ENCODE results near the gene PPP1R15B.

PPP1R15B gene

DNA sequence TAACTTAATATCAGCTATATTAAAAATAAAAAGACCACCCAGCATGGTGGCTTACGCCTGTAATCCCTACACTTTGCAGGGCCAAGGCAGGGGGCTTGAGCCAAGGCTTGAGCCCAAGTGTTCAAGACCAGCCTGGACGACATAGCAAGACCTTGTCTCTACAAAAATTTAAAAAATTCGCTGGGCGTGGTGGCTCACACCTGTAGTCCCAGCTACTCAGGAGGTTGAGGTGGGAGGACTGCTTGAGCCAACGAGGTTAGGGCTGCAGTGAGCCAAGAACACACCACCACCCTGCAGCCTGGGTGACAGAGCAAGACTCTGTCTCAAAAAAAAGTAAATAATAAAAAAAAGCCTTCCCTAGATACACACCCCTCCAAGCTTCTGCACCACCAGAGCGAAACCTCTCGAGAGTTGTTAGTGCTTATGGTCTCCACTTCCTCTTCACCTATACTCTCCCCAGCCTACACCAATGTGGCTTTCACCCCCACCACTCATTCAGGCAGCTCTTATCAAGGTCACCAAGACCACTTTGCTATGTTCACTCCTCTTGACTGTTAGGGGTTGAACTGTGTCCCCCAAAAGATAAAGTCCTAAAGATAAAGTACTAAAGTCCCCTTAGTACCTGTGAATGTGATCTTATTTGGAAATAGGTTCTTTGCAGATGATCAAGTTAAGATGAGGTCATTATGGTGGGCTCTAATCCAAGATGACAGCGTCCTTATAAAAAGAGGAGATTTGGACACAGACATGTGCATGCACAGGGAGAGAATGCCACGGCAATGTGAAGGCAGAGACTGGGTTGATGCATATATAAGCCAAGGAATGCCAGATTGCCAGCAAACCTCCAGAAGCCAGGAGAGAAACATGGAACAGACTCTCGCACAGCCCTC lies 6.8 kb upstream of the PPP1R15B start:
- DNase-seq, result no peak

DNA sequence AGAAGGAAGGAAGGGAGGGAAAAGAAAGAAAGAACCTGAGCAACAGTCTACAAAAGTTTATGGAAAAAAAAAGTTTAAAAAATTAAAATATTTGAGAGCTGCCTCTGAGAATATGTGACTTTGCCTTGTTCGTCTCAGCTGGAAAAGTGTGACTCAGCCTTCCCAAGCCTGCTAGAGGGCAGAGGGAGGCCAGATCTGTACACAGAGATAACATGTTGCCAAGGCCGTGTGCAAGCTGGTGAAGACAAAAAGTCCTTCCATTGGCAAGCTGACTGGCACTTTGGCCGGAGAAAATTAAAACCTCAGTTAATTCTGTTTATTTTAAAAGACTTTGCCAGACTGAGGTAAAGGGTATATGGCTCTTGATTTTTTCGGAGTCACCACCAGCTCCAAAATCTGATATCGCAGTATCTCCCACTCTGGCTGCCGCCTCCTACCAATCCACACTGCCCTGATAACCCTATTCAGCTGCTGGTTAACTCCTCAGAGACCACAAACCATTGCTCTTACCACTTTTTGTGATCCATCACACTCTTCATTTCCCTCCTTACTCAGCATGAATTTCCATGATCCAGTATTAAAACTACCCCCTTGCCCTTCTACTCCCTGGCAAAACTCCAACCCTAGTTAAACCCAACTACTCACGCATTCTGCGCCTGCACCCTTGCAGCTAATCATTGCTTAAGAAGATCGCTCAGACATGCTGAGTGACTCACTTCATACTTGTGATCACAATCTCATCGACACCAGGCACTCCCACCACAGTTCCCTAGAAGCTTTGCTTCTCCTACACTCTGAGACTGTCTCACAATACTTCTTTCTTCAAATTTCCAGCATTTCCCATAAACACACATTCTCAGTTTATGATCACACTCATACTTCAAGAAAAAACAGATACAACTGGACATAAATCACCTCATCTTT lies 5.7 kb upstream of the PPP1R15B start:
- DNase-seq, result no peak

DNA sequence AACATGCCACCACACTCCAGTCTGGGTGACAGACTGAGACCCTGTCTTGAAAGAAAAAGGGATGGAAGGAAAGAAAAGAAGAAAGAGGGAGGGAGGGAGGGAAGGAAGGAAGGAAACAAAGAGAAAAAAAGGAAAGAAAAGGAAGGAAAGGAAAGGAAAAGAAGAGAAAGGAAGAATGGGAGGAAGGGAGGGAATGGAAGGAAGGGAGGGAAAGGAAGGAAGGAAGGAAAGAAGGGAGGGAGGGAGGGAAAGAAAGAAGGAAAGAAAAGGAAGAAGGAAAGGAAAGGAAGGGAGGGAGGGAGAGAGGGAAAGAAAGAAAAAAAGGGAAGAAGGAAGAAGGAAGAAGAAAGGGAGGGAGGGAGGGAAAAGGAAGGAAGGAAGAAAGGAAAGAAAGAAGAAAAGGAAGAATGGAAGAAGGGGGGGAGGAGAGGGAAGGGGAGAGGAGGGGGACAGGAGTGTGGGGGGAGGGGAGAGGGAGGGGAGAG lies 5.0 kb upstream of the PPP1R15B start:
- no peak for DNase-seq

DNA sequence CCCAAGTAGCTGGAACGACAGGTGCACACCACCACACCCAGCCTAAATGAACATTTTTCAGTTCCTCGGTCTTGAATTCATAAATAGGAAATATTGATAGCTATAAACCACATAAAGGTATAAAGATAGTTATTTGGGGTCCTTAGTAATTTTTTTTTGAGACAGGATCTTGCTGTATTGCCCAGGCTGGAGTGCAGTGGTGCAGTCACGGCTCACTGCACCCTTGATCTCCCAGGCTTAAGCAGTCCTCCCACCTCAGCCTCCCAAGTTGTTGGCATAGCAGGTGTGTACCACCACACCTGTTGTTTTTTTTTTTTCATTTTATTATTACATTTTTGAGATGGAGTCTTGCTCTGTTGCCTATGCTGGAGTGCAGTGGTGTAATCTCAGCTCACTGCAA lies 3.7 kb upstream of the PPP1R15B start:
- no peak for DNase-seq

DNA sequence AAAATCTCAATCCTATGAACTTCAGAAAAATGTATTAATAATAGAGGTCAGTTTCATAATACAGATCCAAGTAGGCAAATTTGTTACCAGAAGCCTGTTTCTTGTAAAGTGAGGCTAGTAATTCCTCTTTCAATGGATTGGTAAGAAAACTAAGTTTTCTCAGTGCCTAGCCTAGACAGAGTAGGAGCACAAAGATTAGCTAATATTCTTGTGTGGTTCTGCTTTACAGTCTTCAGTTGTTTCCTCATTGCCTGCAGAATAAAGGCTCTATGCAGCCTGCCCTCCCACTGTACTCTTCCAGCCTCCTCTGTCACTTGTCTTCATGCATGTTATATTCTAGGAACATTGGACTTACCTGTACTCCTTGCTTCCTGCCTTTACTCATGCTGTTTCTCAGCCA lies 2.4 kb upstream of the PPP1R15B start:
- DNase-seq, result no peak

DNA sequence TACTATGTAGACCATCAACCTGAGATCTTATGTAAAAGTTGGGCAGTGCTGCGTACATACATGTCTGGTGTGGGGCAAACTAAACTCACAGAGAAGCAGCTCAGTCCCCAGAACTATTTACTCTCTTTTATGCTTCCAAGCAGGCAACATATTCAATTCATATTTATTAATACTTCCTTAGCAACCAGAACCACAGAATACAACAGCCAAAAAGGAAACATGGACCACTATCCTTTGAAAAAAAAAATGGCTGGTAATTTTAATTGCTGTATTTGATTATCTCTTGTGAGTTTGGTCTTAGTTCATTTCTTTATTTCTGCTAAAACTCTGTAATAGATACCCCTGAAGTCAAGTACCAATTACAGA lies 1.5 kb upstream of the PPP1R15B start:
- no peak for DNase-seq

DNA sequence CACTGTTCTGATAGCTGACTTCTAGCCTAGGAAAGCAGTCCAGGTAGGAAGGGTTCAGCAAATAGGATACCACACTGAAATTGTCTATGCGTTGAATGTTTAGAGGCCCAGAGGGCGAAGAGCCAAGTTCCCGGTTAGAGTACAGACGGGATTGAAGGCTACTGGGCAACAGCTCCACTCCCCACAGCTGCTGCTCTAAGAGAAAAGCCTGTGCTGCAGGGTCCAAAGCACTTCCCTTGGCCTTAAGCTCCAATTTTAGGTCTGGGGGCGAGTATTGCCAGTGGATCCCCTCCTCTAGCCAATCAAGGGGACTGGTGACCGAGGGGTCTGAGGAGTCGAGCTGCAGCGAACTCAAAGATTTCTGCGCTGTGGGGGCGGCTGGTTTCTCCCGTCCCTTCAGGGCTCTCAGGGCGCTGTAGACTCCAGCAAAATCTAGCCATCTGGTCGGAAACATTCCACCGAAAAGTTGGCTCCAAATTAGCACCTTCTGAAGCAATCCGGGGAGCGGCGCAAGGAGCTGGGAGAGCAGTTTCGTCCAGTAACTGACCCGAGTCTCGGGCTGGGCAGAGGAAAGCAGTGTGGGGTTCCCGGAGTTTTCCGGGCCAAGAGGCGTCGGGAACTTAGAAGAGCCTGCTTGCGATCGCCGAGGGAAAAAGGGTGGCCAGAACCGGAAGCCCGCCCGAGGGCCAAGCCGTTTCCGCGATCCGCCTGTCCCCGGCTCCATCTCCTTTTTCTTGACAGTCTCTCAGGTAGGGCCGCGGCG lies 748 bp downstream of the PPP1R15B start:
- no peak for DNase-seq

DNA sequence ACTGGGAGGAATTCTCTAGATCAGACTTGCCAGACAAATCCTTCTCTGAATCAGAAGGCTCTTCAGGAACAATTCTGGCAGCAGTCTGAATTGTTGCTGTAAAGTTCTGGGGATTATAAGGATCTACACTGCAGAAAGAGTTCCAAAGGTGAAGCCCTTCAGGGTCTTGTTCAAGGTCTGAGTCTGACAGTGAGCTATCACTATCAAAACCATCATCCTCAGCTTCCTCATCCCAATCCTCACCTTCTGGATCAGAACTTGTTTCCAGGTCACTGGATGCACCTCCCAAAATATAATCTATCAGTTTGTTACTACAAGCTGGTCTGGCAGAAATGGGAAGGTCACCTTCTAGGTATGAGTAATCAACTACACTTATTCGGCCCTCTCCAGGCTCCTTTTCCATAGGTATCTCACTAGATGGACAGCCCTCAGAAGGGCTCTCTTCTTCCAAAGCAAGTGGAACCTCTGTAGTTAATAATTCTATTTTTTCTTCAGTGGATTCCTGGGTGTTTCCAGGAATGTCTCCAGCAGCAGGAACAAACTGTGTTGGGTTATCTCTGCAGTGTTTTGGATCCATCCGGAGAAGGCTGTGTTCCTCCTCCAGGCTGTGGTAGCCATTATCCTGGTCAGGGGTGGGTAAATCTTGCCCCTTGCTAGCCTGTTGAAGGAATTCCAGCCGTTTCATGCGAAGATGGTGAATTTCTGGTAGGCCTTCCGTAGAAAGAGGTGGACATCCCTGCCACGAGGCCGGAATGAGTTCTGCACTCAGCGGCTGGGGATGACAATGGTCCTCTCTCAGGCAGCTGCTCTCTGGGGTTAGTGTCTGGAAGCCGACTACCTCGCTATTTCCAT lies 1.6 kb downstream of the PPP1R15B start:
- no peak for DNase-seq

DNA sequence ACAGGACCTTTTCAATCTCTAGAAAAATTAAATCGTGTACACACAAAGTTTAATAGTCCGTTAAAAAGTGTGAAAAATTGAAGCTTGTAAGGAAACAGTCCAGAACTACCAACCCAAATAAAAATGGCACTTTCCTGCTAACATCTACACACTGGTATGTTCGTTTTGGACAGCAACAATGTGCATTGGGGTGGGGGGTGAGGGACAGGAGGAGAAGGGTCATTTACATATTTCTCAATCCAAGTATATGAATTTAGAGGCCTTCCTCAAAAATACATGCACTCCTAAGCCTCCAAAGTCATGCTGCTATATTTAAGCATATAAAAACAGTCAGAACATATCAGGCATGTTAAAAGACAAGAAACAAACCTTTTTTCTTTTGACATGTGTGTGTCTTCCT lies 2.5 kb downstream of the PPP1R15B start:
- DNase-seq, result no peak

DNA sequence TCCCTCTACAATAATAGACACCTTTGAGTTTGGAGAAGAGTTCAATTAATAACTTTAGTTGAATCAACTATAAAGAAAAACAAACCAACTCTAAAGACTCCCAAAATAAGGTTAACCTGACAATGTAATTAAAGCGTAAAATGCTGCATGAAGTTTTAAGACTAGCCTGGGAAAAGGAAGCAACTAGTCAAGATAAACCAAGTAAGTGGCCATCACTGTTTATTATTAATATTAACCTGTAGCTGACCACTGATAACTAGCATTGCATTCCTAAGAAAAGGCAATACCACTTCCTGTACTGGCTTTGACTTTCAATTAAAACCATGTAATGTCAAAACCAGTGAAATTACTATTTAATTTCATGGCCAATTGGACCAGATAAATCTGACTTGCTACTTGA lies 3.0 kb downstream of the PPP1R15B start:
- no peak for DNase-seq

DNA sequence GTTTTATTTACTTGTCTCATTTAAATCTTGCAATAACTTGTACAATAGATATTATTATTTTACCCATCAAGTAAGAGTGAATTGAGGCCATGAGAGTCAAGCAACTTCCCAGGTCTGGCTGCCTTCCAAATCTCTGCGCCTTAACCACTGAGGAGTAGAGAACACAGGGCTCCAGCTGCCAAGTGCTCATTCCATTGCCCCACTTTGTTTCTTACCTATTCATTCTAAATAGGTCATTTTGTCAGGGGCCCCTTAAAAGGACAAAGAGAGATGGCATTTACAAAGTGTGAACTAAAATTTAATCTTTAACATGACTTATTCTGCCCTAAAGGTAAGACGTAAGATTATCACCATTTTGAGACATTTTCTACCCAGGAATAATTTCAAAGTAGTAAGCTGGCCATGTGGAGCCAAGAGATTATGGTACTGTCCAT lies 3.5 kb downstream of the PPP1R15B start:
- DNase-seq, result no peak

DNA sequence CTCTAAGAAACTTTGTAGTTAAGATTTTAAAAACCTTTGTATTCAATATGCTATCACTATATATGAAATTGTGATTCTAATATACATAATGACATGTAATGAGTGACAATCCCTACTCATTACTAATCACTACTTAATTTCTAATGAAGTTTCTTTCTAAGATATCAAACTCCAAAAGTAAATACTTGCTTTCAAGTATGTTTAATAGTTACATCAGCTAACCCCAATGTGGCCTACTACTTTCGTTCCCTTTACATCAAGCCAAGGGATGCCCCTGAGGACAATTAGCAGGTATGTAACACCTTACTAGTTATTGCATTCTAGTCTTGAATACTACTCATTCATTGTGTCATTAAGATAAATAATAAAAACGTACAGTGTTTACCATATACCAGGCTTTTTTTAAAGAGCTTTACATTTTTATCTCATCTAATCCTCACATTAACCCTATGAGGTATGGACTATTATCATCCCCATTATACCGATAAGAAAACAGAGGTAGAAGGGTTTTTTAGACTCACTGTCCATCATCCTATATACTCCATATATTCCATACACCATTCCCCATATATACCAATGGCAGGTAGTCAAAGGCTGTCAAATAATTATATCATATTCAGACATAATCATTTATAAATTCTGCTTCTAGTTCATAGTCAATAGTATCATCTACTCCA lies 4.2 kb downstream of the PPP1R15B start:
- DNase-seq, result no peak

DNA sequence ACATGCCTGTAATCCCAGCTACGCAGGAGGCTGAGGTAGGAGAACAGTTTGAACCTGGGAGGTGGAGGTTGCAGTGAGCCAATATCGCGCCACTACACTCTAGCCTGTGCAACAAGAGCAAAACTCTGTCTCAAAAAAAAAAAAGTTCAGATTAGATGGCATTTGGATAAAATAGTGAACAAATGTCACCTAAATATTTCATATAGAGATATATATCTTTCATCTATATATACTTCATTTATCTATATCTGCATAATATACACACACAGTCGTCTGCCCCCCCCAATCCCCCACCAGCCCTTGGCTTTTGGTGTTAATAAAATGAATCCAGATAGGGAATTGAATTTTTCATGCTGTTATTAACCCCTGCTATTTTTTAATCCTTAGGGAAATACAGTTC lies 5.0 kb downstream of the PPP1R15B start:
- no peak for DNase-seq

DNA sequence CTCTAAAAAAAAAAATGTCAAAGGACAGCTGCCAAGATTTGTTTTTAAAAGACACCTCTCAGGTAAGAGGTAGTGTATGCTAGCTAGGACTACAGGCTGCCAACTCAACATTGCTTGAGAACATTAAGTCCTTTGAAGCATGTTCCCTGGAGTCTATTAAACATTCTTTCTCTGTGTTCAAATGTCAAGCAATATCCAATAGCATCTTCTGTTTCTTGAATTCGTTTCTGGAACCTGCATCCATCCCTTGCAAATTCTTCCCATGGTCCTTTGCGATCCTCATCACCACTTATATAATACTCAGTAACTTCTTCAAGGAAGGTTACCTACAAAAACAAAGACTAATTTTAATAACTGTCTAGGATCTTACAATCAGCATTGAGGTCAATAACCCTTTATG lies 5.6 kb downstream of the PPP1R15B start:
- DNase-seq, result no peak

DNA sequence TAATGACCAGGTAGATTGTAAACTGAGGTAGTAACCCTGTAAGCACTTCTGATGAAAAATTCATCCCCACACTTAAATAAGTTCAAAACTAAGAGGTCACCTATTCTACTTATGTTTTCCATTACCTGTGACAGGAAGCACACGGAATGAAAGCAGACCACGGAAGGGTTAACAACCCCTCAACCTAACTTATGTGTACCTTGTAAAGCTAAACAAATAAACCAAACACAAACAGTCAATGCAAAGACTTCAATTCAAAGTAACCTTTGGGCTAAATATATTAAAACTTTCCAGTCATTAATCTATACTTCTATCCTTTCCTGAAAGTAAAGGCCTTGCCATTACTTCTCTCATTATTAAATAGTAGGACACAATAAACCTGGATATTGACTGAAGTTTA lies 7.0 kb downstream of the PPP1R15B start:
- no peak for DNase-seq

DNA sequence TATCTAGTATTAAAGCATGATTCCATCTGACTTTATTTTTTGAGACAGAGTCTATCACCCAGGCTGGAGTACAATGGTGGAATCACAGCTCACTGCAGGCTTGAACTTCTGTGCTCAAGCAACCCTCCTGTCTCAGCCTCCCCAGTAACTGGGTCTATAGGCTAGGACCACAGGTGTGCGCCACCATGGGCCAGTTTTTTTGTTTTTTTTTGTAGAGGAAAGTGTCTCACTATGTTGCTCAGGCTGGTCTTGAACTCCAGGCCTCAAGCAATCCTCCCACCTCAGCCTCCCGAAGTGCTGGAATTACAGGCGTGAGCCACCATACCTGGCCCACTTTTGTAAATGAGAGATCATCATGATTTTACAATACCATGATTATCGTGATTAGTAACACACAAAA lies 9.2 kb downstream of the PPP1R15B start:
- DNase-seq, result no peak

DNA sequence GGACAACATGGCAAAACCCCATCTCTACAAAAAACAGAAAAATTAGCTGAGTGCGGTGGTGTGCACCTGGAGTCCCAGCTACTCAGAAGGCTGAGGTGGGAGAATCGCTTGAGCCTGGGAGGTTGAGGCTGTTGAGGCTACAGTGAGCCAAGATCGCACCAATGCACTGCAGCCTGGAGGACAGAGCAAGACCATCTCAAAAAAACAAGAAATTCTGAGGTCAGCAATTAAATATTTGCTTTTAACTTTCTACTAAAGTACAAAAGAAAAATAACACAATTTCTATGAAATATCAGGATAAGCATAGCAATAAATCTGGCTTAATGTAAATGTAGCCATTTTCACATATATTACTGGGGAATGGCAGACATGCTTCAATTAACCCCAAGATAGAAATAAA lies 9.9 kb downstream of the PPP1R15B start:
- no peak for DNase-seq

DNA sequence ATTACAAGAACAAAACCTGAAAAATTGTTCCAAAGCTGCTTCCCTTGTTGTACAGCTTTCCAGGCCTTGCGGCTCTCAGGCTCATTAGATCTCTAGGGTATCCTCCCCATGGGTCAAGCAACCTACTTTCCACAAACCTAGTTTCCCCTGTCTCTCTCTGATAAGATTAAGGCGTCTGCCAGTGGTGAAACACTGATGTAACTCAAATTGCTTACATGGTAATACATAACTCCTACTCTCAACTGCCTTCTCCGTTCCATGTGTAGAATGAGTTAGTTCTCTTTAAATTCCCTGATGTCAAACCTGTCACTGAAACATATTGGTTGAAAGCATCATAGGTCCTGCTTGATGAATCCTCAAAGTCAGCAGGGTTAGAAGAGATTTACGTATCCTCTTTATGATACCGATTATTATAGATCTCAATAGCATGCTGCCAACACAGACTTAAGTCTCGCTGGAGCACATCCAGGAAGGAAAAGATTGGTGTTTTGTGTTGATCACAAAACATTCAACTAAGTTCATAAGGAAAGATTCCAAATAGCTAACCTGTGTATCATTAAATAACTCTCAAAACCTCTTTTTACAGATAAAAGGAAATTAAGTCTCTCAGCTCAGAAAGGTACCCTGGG lies 10.6 kb downstream of the PPP1R15B start:
- DNase-seq, result no peak

DNA sequence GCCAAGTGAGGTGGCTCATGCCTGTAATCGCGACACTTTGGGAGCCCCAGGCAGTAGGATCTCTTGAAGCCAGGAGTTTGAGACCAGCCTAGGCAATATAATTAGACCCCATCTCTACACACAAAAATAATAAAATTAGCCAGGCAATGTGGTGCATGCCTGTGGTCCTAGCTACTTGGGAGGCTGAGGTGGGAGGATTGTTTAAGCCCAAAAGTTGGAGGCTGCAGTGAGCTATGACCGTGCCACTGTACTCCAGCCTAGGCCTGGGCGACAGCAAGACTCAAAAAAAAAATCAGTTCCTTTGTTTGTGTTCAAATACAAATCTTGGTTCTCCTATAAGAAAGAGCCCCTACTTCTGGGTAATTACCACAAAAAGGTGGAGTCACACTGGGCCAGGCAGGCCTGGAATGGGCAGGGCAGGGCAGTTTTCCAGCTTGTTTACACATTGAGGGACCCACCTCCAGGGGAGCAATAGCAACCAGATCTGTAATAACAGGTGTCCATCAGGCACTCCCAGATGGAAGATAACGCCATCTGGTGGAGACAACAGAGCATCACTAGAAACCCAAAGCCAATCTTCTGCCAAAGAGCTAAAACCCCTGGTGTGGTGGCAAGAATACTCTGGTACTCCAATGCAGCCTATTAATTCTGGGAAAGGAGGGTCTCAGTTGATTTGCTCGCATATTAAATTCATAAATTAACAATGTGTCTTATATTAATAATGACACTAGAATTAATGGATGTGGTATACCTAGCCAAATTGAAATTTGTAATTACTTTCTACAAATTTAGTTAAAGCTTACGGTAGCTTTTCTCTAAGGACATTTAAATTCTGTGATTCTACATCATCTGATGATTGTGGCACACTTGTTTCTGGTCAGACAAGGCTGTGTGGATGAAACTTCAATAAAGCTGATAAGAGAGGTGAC lies 13.2 kb downstream of the PPP1R15B start:
- DNase-seq, result no peak

Data from cortex of kidney (tissue), 1 donor.